Measurements from ENCODE around the gene ELFN1.

ELFN1 gene

GRCh38 chr7:1742555-1743303, 72.7 kb downstream of the ELFN1 start:
- no peak for DNase-seq (ENCODE audit: low read depth)

DNA sequence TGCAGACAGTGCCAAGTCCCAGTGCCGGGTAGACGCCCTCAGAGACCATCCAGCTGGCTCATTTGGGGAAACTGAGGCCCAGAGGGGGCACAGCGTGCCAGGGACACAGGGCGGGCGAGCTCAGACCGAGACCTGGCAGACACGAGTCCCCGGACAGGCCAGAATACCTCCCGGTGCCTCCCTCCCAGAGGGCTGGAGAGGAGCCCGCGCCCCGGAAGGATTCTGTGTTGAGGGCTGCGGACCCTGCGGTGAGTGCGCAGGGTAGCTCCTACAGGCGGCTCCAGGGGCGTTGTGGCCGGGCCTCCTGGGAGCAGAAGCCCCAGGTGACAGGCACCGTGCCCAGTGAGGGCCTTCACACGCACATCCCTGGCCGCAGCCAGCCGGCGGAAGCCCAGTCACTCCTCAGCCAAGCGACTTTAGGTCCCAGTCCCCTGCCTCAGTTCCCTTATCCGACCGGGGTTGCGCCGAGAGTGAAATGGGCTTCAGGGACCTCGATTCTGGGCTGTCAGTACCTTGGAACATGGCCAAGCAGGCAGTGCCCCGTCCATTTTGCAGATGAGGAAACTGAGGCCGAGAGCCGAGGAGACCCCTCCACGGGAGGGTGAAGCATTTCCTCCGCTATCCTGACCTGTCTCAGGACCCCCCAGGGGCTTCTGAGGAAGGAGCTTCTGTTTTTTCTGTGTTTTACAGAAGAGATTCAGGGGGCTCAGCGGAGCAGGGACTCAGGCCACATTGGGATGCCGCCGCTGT, 73.6 kb downstream of the ELFN1 start:
- no peak for DNase-seq (ENCODE audit: low read depth)

DNA sequence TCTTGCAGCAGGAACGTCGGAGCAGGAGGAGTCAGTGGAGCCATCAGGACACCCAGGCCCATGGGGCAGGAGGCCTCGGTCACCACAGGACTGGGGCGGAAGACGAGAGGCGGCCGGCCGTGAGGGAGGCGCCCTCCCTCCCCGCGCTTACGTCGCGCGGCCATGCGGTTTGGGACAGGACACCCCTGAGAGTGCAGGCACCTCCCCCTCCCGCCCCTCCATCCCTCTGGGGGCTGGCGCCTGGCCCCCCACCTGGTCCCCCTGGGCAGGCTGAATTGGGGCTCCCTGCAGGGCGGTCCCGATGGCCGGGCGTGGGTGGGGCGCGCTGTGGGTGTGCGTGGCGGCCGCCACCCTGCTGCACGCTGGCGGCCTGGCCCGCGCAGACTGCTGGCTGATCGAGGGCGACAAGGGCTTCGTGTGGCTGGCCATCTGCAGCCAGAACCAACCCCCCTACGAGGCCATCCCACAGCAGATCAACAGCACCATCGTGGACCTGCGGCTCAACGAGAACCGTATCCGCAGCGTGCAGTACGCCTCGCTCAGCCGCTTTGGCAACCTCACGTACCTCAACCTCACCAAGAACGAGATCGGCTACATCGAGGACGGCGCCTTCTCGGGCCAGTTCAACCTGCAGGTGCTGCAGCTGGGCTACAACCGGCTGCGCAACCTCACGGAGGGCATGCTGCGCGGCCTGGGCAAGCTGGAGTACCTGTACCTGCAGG, 74.4 kb downstream of the ELFN1 start:
- DNase-seq (ENCODE audit: low read depth), result no peak

- no peak for DNase-seq (ENCODE audit: low read depth)
Measured at GRCh38 chr7:1745018-1745532, 75.0 kb downstream of the ELFN1 start.

DNA sequence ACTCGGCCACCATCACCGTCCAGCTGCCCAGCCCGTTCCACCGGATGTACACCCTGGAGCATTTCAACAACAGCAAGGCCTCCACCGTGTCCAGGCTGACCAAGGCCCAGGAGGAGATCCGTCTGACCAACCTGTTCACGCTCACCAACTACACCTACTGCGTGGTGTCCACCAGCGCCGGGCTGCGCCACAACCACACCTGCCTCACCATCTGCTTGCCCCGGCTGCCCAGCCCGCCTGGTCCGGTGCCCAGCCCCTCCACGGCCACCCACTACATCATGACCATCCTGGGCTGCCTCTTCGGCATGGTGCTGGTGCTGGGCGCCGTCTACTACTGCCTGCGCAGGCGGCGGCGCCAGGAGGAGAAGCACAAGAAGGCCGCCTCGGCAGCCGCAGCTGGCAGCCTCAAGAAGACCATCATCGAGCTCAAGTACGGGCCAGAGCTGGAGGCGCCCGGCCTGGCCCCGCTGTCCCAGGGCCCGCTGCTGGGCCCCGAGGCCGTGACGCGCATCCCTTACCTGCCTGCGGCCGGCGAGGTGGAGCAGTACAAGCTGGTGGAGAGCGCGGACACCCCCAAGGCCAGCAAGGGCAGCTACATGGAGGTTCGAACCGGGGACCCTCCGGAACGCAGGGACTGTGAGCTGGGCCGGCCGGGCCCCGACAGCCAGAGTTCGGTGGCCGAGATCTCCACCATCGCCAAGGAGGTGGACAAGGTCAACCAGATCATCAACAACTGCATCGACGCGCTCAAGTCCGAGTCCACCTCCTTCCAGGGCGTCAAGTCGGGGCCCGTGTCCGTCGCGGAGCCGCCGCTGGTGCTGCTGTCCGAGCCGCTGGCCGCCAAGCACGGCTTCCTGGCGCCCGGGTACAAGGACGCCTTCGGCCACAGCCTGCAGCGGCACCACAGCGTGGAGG, 75.8 kb downstream of the ELFN1 start:
- no peak for DNase-seq (ENCODE audit: low read depth)

- no peak for DNase-seq (ENCODE audit: low read depth)
Measured at GRCh38 chr7:1746491-1746975, 76.5 kb downstream of the ELFN1 start.

- DNase-seq (ENCODE audit: low read depth), result no peak
Measured at GRCh38 chr7:1747004-1747801, 77.1 kb downstream of the ELFN1 start.

DNA sequence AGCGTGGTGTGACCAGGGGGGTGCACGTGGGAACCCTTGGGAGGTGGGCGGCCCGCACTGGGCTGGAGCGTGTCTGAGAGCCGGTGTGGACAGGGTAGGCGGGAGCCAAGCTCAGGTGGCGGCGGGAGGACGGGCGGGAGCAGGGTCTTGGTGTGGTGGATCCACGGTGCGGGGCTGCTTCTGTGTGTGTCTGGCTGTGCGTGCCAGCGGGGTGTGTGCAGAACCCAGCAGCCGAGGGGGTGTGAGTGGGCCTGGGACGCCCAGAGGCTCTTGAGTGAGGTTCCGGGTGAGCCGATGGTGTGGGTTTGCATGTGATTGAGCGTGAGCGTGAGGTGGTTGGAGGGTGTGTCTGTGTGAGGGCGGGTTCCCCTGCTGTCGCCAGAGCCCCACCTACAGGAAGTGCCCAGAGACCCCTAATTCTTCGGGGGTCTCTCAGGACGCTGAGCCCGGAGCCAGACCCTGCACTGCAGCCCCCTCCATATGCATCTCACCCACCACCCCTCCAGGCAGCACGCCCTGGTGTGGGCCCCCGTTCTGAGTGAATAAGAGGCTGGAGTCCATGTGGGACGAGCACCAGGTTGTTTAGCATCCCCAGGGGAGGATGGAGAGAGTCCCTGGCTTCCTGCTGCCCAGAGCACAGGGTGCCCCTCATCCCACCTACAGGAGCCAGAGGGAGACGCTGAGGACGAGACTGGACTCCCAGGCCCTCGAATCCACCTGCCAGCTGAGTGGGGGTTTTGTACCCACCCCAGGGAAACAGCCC, 78.2 kb downstream of the ELFN1 start:
- DNase-seq (ENCODE audit: low read depth), result no peak

DNA sequence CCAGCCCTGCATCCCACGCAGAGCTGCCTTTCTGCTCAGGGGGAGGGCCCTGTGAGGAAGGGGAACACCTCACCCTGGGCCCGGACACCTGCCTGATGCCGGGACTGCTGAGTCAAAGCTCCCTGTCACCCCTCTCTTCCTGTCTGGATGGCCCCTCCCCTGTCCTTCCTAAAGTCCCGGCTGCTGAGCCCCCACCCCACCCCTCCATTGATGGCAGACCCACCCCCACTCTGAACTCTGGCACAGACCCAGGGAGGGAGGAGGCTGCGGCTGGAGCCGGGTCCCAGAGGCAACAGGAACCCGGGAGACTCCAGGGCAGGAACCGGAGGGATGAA, 78.7 kb downstream of the ELFN1 start:
- no peak for DNase-seq (ENCODE audit: low read depth)

DNA sequence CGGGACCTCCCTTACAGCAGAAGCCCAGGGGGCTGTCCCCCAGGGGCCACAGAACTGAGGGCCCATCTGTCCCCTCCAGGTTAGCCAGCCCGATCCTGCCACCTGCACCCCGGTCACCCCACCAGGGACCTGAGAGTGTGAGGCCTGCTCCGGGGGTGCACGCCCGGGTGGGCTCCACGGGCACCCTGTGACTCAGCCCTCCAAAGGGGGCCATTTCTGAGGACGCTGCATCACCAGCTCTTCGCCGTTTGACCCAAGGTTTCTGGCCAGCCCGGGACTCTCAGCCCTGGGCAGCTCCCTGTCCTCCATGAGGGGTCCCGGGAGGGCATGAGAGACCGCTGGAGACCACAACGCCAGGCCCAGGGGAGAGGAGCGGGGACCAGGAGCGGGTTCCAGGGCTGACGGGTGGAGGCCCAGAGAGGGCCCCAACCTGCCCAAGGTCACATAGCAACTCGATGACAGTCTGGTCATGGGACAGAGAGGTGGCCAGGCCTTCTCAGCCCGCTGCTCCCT, 79.3 kb downstream of the ELFN1 start:
- DNase-seq (ENCODE audit: low read depth), result no peak

DNA sequence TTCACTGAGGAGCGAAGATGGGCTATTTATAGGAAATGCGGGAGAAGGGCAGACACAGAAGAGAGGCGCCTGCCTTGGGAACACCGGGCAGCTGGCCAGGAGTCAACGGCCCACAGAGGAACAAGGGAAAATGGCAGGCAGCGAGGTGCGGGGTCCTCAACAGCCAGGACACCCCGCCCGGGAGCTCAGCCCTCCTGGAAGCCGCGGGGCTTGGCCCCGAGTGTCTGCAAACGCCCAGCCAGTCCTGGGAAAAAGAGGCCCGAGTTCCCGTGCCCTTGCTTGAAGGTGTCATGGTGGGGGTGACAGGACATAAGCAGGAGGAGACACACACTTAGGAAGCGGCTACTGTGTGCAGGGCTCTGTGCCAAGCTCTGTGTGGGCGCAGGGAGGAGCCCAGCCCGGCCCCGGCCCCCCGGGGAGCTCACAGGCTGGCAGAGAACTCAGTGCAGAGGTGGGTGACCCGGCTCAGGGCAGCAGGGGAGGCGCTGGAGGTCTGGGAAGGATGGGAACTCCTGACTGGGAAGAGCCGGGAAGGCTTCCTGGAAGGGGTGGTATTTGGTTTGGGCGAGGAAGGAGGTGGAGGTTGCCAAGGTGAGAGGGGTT, 79.9 kb downstream of the ELFN1 start:
- no peak for DNase-seq (ENCODE audit: low read depth)

DNA sequence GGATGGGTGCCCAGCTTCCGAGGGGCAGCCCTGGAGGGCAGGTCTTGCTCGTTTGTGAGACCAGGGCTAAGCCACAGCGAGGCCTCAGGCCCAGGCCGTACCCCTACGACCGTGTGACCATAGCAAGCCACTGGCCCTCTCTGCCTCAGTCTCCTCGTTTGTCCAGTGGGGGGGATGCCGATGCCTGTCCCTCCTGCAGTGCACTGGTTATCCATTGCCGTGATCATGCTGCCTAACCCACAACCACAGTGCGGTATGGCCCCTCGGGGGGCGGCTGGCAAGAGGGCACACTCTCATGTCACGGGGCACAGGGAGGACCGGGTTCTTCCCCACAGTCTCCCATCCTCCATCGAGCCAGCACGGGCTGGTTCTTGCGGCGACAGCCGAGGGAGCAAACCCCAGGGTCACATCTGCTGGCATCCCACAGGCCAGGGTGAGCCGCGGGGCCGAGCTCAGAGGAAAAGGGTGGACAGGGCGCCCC, 80.5 kb downstream of the ELFN1 start:
- DNase-seq (ENCODE audit: low read depth), result no peak

DNA sequence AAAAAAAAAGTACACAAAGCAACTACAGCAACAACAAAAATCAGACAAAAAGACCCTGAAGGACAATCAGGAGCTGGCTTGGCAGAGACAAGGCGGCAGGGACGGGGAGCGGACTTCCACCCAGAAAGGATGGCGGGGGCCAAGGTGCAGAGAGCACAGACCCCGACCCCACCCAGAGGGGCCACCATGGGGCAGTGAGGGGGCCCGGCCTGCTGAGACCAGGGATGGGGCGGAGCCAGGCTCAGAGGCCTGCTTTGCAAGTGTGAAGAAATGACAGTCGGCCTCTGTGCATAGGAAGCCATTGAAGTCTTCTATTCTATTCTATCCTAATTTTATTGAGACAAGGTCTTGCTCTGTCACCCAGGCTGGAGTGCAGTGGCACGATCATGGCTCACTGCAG, 82.0 kb downstream of the ELFN1 start:
- no peak for DNase-seq (ENCODE audit: low read depth)

GRCh38 chr7:1752771-1753563, 82.9 kb downstream of the ELFN1 start:
- DNase-seq (ENCODE audit: low read depth), result no peak

DNA sequence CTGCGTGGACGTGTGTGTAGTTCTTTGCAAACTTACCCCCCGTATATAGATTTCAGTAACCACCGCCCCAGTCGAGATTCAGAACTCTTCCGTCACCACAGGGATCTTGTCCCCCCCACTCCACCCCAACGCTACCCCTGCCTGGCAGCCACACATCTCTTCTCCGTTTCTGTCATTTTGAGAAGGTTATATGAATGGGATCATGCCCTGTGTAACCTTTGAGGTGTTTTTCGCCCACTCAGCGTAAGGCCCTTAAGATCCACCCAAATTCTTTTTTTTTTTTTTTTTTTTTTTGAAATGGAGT, 83.4 kb downstream of the ELFN1 start:
- no peak for DNase-seq (ENCODE audit: low read depth)

GRCh38 chr7:1754345-1754908, 84.3 kb downstream of the ELFN1 start:
- no peak for DNase-seq (ENCODE audit: low read depth)

GRCh38 chr7:1755783-1756625, 85.9 kb downstream of the ELFN1 start:
- DNase-seq (ENCODE audit: low read depth), result no peak

Measured in stimulated activated CD8-positive, alpha-beta memory T cell treated with anti-CD3 and anti-CD28 coated beads, Interleukin-4, amount 100 ng/mL, for 24 hours (primary cell).